Suprapubic skin (tissue), 3 donors: ENCODE measurements around the gene LRRC8D.
"Not testable (repeated sequence)": the region's sequence is repeated elsewhere in the genome, so short reads cannot be mapped to it uniquely, and the experiment has no call there.

Experiments used
- POLR2A ChIP-seq, 2 donors: fragments of 450-650 bp; IDR thresholded peaks; one replicate each; pipeline ENCODE4 v1.6.1; 2017; ENCODE audit warnings: antibody characterized with exemption in 2 of 2, mild to moderate bottlenecking in 2 of 2, moderate library complexity in 2 of 2
- TF ChIP-seq, protein P1 (sequence below), 2 donors: fragments of 200-600 bp in 1 of 2; fragments of 450-650 bp in 1 of 2; sonication (generic) in 1 of 2; IDR thresholded peaks; one replicate each; pipeline ENCODE4 v1.5.1; 2016 to 2019; ENCODE audit warnings: antibody characterized with exemption in 2 of 2, mild to moderate bottlenecking in 1 of 2, moderate library complexity in 1 of 2

DNA sequence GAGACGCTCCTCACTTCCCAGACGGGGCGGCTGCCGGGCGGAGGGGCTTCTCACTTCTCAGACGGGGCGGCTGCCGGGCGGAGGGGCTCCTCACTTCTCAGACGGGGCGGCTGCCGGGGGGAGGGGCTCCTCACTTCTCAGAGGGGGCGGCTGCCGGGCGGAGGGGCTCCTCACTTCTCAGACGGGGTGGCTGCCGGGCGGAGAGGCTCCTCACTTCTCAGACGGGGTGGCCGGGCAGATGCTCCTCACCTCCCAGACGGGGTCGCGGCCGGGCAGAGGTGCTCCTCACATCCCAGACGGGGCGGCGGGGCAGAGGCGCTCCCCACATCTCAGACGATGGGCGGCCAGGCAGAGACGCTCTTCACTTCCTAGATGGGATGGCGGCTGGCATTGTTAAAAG is 23.0 kb upstream of the LRRC8D start:
- TF ChIP-seq, protein P1, sequence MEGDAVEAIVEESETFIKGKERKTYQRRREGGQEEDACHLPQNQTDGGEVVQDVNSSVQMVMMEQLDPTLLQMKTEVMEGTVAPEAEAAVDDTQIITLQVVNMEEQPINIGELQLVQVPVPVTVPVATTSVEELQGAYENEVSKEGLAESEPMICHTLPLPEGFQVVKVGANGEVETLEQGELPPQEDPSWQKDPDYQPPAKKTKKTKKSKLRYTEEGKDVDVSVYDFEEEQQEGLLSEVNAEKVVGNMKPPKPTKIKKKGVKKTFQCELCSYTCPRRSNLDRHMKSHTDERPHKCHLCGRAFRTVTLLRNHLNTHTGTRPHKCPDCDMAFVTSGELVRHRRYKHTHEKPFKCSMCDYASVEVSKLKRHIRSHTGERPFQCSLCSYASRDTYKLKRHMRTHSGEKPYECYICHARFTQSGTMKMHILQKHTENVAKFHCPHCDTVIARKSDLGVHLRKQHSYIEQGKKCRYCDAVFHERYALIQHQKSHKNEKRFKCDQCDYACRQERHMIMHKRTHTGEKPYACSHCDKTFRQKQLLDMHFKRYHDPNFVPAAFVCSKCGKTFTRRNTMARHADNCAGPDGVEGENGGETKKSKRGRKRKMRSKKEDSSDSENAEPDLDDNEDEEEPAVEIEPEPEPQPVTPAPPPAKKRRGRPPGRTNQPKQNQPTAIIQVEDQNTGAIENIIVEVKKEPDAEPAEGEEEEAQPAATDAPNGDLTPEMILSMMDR (IDR thresholded peaks at IDR 0.05) = not testable (repeated sequence)
- not testable (repeated sequence) for TF ChIP-seq POLR2A (IDR thresholded peaks at IDR 0.05)
